GM18511 (cell line): Measurements from ENCODE around the gene LRCH1.

ENCODE experiments used
- ATAC-seq: cut with Tn5 transposase; IDR thresholded peaks from one replicate; pipeline ENCODE4 v1.9.1; 2021; ENCODE audit warnings: mild to moderate bottlenecking, moderate library complexity; ENCODE audit not compliant: unreplicated experiment

LRCH1 gene

DNA sequence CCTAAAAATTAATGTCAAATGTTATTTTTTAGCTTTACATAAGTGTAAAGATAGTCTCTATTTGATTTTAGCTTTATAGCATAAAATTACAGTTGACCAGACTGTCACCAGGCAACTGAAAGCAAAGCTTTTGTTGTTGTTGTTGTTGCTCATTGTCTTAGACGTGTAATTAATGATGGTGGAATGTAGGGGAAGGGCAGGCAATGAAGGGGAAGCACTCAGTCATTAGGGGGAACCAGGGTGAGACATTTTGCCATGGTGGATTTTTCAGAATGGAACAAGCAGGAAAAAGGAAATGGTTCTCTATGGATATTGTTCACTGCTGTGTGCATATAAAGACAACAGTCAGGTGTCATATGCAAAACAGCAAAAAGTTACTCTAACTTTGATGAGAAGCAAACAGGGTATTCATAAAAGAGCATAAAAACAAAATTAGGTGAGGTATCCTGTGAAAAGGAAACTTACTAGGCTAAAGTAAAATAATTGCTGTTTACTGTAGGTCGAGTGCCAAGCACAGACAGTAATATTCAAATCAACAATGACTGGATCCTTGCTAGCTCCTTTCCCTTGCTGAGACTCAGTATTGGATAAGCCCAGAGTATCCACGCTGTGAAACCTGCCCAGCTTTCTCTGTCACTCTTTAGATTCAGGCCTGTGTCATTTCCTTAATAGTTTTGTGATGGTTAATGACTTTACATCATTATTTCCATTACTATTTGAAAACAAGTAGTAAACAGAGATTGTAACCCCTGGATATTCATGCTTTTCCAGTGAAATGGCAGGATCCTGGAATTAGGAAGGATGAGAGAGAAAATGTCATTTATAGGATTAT is 110.5 kb downstream of the LRCH1 start:
- no peak for ATAC-seq

GRCh38 chr13:46664195-46664594 is 111.2 kb downstream of the LRCH1 start:
- no peak for ATAC-seq

DNA sequence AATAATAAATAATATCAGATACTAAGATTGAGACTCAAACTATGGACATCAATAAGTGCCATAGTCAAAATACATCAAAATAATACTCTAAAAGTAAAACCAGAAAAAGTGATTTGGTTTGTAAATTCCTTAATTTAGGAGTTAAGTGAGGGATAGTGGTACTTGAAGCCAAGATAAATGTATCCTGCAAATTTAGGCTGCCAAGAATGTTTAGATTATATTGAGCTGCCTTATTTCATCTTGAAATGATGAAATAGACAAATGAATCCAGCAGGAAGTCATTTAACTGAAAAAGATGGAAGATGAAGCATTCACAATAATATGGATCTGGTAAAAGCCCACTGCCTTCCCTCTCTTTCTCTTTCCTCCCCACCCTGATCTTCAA is 112.3 kb downstream of the LRCH1 start:
- no peak for ATAC-seq

- ATAC-seq, result peak; percentile 41
These were observed 112.9 kb downstream of the LRCH1 start for GRCh38 chr13:46665633-46666482.

DNA sequence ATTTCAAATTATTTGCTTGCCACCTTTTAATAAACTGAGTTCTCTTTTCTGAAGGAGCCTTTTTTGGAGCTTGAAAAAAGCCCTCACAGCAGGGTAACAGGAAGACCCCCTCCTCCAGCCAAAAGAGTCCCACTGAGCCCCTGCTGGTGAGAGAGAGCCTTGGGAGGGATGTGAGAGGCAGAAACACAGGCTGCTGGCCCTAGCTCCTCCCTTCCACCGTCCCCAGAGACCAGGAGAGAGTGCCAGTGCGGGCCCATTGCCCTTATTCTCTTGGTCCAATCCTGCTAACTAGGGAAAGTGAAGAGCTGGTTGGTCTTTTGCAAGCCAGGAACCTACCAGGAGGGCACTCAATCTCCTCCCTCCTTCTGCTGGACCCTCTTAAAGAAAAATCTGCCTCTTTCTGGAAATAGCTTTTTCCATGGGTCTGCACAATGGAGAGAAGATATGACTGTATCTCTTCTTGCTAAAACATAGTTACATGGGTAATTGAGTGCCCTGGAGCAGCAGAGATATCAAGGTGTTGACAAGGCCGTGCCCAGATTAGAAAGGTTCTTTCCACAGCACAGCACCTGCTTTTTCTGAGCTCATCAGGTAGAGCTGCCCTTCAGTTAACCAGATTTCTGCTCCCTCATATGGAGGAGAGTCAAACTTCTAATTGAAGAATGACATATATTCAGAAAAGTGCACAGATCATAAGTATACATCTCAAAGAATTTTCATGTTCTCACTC is 113.9 kb downstream of the LRCH1 start:
- no peak for ATAC-seq

- peak; percentile 58 for ATAC-seq
These were observed 114.8 kb downstream of the LRCH1 start for GRCh38 chr13:46667687-46668281.

DNA sequence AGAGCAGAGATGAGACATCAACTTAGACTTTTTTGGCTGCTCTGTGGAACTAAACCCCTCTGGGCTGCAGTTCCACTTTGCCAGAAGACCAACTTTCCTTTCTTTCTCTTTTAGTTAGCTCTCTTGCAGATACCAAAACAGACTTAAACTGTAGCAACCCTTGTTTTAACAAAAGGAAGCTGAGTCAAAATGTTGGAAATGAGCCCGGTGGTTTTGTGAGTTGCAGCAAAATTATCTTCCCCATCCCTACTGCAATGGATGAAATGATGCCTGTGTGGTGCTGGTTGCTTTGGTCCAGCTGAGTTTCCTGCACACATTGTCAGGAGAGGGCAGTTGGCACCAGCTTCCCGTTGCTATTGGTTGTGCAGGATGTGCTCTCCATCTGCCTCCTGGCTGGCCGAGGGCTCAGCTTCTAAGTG is 115.3 kb downstream of the LRCH1 start:
- peak; percentile 21 for ATAC-seq

GRCh38 chr13:46668931-46669525 is 116.1 kb downstream of the LRCH1 start:
- no peak for ATAC-seq

- no peak for ATAC-seq
These were observed 119.5 kb downstream of the LRCH1 start for GRCh38 chr13:46672338-46673090.

DNA sequence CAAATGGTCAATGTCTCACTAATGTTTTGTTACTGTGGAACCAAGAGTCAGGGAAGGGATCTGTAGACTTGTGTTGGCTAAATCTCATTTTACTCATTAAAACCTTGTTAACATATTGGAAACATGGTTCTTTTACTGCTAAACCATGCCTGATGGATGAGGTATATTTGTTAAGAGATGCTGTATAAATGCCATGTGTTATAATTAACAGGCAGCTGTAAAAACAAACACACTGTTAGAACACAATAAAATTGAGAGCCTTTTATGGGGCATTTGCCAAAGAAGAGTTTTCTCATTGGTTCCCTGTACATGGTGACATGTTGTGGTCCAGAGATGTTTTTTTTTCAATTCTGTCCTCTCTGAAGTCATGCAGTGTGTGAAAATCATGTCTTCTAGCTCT is 122.0 kb downstream of the LRCH1 start:
- ATAC-seq, result no peak

DNA sequence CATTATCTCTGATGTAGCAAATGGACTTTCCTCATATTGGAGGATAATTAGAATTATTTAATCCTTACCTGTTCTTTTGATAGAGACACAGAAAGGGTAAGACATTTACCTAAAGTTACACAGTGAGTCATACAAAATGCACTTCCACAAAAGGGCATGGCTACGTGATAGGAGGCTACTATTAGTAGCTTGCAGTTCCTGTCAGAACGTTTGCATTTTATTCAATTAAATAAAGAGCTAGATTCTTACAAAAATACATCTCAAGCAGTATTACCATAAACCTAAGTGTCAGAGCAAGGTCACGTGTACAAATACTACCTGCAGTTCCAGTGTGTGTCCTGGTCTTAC is 123.4 kb downstream of the LRCH1 start:
- ATAC-seq, result no peak

DNA sequence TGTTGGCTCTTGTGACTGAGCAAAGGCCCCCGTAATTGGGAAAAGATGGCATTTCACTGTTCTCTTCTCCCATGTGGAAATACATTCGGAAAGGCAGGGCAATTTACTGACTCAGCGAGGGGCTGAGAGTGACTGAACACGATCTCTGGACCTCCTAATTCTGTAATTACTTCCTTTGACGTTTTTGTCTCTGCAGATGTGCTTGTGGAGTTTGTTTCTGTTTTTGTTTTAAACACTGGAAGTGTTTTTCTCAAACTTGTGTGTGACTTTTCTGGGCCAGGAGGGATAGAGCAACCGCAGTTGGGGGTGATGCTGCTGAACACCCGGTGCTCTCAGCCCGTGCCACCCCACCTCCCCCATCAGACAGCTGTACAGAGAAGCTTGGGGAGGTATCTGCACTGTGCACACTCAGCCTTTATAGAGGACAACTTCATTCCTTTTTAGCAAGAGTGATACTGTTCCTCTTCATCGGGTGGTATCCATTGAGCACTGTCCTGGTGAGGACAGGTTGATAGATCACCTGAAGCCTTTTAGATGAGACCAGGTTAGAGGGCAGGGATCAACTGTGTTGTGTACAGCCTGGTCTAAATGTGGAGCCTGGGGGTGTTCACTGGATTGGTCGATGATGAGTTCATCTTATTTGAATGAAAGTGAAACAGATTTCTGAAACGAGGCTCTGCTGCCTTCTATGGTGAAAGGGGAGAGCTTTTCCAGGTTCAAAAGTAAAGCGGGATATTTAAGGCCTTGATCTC is 126.6 kb downstream of the LRCH1 start:
- peak; percentile 91 for ATAC-seq

GRCh38 chr13:46682015-46682414 is 129.0 kb downstream of the LRCH1 start:
- ATAC-seq, result no peak

- no peak for ATAC-seq
These were observed 129.7 kb downstream of the LRCH1 start for GRCh38 chr13:46682707-46683106.

DNA sequence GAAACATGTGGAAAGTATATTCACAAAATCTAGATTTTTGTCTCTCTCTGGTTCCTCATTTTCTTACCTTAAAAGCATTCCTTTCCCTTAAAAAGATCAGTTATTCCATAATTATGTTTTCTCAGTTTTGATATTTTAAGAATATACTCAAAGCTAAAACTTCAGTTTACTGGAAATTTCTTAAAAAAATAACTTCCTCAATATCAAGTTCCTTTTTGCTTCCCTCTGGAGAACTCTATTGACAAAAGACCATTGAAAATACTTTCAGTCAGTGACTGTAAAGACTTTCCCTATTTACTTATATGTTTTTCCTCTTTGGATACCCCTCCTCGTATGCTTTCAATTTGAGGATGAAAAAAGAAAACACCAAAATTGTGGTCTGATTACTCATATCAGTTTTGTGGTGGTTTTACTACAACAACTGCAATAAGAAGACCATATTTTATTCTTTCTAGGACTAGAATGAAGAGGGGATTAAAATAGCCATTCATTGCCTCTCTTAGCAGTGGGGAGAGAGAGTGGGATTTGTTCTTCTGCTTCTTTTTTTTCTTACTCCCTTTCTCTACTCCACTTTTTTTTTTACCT is 130.8 kb downstream of the LRCH1 start:
- ATAC-seq, result no peak

GRCh38 chr13:46684287-46685001 is 131.5 kb downstream of the LRCH1 start:
- no peak for ATAC-seq

DNA sequence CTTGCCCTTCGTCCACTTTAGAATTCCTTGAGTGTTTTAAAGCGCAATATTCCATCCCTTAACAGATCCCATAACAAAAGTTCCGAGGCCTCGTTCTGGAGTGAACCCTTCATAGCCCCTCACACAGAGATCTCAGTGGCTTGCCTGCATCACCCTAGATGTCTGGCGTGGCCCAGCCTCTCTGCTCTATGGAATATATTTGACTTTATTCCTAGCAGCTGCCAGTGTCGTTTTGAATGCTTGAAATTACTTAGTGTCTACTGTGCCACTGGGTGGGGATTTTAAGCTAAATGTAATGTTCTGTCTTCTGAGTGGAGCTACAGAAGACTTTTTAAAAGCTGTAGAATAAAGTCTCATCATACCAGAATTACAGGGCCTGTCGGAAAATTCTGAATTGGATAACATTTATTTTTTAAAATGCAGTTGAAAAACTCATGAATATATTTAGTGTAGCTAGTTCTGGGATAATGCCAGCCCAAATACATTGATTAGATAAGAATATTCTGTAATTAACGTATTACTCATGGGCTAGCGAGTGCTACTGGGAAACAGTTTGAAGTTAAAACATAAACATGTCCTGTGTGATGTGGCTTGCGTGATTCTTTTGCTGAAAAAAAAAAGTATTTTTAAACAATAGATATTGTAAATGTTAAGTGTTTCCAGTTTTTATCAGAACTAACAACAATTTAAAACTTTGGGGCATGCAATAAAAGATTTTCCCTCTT is 132.2 kb downstream of the LRCH1 start:
- ATAC-seq, result no peak

DNA sequence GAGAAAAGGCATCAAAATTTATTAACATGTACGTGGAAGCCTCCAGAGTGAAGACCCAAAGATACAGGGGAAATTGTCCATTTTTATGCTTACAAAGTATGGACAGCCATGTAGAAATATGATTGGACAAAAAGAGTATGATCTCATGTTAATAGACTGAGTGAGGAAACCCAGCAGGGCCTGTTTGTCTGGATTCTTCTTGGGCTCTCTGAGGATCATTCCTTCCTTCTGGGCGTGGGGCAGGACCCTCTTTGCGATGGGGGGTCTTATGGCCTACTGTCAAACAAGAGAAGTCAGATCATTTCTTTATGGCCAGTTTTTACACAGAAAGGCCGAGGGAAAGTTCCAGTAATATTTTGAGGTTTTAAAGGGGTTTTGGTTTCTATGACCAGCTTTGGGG is 133.2 kb downstream of the LRCH1 start:
- no peak for ATAC-seq
